ENCODE results near the gene FDX1. TPM values are rescaled to one million over a fixed set of nuclear protein-coding genes. Genes with fewer than 3 reads are reported as not detected.

Gene FDX1
- total RNA-seq, 1 experiment from 2014 or later: 14.5 TPM

DNA sequence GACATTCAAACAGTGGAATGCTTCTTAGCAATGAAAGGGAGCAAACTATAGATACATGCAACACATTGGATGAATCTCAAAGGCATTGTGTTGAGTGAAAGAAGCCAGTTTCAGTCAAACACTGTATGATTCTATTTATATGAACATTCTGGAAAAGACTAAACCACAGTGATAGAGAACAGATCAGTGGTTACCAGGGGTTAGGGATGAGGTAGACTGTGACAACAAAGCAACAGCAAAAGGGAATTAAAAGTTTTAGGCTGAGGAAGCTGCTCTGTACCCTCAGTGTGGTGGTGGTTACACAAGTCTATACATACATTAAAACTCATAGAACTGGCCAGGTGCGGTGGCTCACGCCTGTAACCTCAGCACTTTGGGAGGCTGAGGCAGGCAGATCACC, 23.0 kb downstream of the FDX1 start:
- POLR2A ChIA-PET: no interaction called here
- Histone ChIP-seq H3K79me2 (ENCODE audit: insufficient read depth, low read length) (peaks cover 19% of the 10 kb centered on the region), H3K9ac (ENCODE audit: low read length) (no peak overlapping the region), H4K20me1 (ENCODE audit: insufficient read depth) (0 out of 2 replicates have a peak, but pooled peaks cover 9% of the 10 kb centered on the region), H2AFZ (ENCODE audit: low read depth, low read length, poor library complexity, severe bottlenecking) (no peak overlapping the region), H3K36me3 (ENCODE audit: control insufficient read depth in 1 of 2, insufficient read depth in 2 of 2, low read length in 2 of 2) (no peaks in the 10 kb centered on the region), H3K4me2 (ENCODE audit: low read length) (no peak overlapping the region), H3K27me3 (ENCODE audit: insufficient read depth, low read length) (no peaks in the 10 kb centered on the region), H3K4me1 (ENCODE audit: control insufficient read depth in 1 of 2, insufficient read depth in 2 of 2, low read length in 2 of 2) (no peaks in the 10 kb centered on the region), H3K27ac (ENCODE audit: low read depth, low read length) (no peak overlapping the region), H3K9me2 (ENCODE audit: insufficient read depth) (no peaks in the 10 kb centered on the region), H3K4me3 (replicated peaks in 1 of 2; ENCODE audit: low read depth in 1 of 2, low read length in 2 of 2) (no peak overlapping the region), H3K9me3 (ENCODE audit: control insufficient read depth in 1 of 2, insufficient read depth in 1 of 2, low read depth in 1 of 2, low read length in 2 of 2) (no peaks in the 10 kb centered on the region)
- CTCF ChIA-PET: no interaction called here
- intact Hi-C loops (cut with micrococcal nuclease): no loop called here
- RAD21 ChIA-PET (ENCODE audit: low non-redundant PET in 1 of 2, low total read pairs in 2 of 2, uncharacterized antibody in 2 of 2, unreplicated experiment in 2 of 2): no interaction called here
- ATAC-seq (no peak), DNase-seq (ENCODE audit: low read depth, low spot score) (no peak)
- TF ChIP-seq YY1 (IDR thresholded peaks at IDR 0.05; ENCODE audit: extremely low read depth, insufficient replicate concordance, low read depth, low read length) (no peak), SRF (IDR thresholded peaks at IDR 0.05; ENCODE audit: low read depth) (no peak), EZH2phosphoT487 (IDR thresholded peaks at IDR 0.05; ENCODE audit: borderline replicate concordance) (no peak), RAD21 (IDR thresholded peaks at IDR 0.05; ENCODE audit: low read depth) (no peak), JUND (IDR thresholded peaks at IDR 0.05) (no peak), POLR2AphosphoS5 (IDR thresholded peaks at IDR 0.05; ENCODE audit: low read depth, low read length) (no peak), ZBTB33 (IDR thresholded peaks at IDR 0.05; ENCODE audit: extremely low read depth, insufficient replicate concordance, low read length) (no peak), REST (IDR thresholded peaks at IDR 0.05; ENCODE audit: low read depth) (no peak), SIN3A (IDR thresholded peaks at IDR 0.05; ENCODE audit: low read depth) (no peak), FOSL1 (IDR thresholded peaks at IDR 0.05; ENCODE audit: low read depth) (no peak), ZNF274 (IDR thresholded peaks at IDR 0.05; ENCODE audit: low read depth, low read length) (no peak), ZFX (IDR thresholded peaks at IDR 0.05) (no peak)
- TF ChIP-seq, protein P1, sequence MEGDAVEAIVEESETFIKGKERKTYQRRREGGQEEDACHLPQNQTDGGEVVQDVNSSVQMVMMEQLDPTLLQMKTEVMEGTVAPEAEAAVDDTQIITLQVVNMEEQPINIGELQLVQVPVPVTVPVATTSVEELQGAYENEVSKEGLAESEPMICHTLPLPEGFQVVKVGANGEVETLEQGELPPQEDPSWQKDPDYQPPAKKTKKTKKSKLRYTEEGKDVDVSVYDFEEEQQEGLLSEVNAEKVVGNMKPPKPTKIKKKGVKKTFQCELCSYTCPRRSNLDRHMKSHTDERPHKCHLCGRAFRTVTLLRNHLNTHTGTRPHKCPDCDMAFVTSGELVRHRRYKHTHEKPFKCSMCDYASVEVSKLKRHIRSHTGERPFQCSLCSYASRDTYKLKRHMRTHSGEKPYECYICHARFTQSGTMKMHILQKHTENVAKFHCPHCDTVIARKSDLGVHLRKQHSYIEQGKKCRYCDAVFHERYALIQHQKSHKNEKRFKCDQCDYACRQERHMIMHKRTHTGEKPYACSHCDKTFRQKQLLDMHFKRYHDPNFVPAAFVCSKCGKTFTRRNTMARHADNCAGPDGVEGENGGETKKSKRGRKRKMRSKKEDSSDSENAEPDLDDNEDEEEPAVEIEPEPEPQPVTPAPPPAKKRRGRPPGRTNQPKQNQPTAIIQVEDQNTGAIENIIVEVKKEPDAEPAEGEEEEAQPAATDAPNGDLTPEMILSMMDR (IDR thresholded peaks at IDR 0.05 in 2 of 3, conservative IDR thresholded peaks at IDR 0.05 in 1 of 3; ENCODE audit: borderline replicate concordance in 1 of 3, insufficient read depth in 1 of 3, low read depth in 2 of 3, low read length in 2 of 3): no peak
- TF ChIP-seq, protein P2, sequence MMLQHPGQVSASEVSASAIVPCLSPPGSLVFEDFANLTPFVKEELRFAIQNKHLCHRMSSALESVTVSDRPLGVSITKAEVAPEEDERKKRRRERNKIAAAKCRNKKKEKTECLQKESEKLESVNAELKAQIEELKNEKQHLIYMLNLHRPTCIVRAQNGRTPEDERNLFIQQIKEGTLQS (IDR thresholded peaks at IDR 0.05): no peak
- TF ChIP-seq, protein P3, sequence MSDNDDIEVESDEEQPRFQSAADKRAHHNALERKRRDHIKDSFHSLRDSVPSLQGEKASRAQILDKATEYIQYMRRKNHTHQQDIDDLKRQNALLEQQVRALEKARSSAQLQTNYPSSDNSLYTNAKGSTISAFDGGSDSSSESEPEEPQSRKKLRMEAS (IDR thresholded peaks at IDR 0.05): no peak
- BruUV-seq (replicated peaks): no TSS peak

Measured in HCT116 (cell line).